HG03520 (cell line): ENCODE measurements around the gene ADPRHL1.
"Not testable (repeated sequence)": the region's sequence is repeated elsewhere in the genome, so short reads cannot be mapped to it uniquely, and the experiment has no call there.

ENCODE experiments used
- ATAC-seq: cut with Tn5 transposase; IDR thresholded peaks from one replicate; pipeline ENCODE4 v1.9.1; 2021; ENCODE audit warnings: mild to moderate bottlenecking, moderate library complexity; ENCODE audit not compliant: unreplicated experiment

The ADPRHL1 gene

GRCh38 chr13:113479179-113479578 lies 25.9 kb upstream of the ADPRHL1 start:
- ATAC-seq, result no peak

DNA sequence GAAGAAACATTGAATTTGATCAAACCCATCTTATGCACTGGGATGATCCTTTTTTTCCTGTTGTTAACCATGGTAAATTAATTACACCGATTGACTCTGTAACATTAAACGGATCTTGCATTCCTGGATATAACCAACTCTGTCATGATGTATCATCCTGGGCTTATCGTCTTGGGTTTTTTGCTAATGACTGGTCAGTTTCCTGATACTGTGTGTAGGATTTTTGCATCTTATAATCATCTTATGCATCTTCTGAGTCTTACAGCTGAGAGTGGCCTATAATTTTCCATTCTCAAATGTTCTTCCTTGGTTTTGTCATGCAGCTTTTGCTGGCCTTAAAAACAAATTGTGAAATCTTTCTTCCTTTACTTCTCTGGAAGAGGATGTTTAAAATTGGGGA lies 24.4 kb upstream of the ADPRHL1 start:
- ATAC-seq, result no peak

GRCh38 chr13:113476811-113477210 lies 23.5 kb upstream of the ADPRHL1 start:
- no peak for ATAC-seq

DNA sequence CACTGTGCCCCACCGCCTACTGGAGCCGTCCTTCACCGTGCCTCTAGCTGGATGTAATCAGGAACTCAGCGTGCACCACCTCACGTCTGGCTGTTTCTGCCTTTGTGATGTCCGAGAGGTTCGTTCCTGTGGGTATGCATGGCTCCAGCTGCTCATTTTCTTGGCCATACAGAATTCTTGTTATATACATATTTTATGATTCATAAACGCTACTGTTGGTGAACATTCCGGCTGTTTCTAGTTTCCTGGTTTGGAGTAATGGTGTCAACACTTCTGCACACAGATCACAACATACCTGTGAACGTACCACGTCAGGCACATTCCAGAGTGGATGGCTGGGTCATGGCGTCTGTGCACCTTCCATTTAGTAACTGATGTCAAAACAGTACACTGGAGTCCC lies 22.6 kb upstream of the ADPRHL1 start:
- ATAC-seq, result no peak

DNA sequence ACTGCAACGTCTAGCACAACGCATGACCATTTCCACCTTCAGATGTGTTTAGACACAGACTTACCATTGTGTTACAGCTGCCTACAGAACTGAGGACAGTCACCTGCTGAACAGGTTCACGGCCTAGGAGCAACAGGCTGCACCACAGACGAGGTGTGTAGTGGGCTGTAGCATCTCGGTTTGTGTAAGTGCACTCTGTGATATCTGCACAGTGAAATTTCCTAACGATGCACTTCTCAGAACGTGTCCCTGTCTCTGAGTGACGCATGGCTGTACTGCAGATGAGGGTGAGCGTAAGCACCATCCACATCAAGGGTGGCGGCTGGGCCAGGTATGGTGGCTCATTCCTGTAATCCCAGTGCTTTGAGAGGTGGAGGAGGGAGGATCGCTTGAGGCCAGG lies 22.0 kb upstream of the ADPRHL1 start:
- ATAC-seq, result no peak

DNA sequence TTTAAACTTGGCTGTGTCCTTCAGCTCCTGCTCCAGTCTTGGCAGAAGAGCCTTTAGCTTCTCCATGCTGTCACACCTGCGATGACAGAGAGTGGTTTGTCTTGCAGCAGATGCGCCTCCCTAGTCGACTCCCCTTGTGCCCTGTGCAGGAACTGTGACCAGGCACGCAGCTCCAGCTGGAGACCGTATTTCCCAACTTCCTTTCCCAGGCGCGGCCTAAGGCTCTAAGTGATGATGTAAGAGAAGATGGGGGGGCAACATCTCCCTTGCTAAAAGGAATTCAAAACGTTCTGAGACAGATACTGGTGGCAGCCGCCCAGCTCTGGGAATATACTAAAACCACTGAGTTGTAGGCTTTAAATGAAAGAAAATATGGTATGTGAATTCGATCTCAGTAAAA lies 20.9 kb upstream of the ADPRHL1 start:
- ATAC-seq, result no peak

- ATAC-seq, result no peak
These were observed 19.2 kb upstream of the ADPRHL1 start for GRCh38 chr13:113472355-113473025.

GRCh38 chr13:113471844-113472243 lies 18.6 kb upstream of the ADPRHL1 start:
- no peak for ATAC-seq

- ATAC-seq, result not testable (repeated sequence)
These were observed 17.4 kb upstream of the ADPRHL1 start for GRCh38 chr13:113470635-113471163.

GRCh38 chr13:113470073-113470472 lies 16.8 kb upstream of the ADPRHL1 start:
- no peak for ATAC-seq

GRCh38 chr13:113469582-113469981 lies 16.3 kb upstream of the ADPRHL1 start:
- no peak for ATAC-seq

GRCh38 chr13:113468472-113469201 lies 15.3 kb upstream of the ADPRHL1 start:
- ATAC-seq, result no peak

DNA sequence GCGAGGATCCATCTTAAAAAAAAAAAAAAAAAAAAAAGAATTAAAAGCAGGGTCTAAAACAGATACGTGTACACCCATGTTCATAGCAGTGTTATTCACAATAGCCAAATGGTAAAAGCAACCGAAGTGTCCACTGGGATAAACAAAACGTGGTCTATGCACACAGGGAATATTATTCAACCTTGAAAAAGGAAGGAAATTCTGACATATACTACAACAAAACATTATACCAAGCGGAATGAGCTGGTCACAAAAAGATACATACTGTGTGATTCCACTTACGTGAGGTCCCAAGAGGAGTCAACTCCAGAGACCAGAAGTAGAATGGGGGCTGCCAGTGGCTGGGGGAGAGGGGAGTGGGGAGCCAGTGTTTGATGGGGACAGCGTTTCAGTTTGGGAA lies 14.7 kb upstream of the ADPRHL1 start:
- no peak for ATAC-seq

GRCh38 chr13:113466383-113466782 lies 13.1 kb upstream of the ADPRHL1 start:
- ATAC-seq, result no peak

DNA sequence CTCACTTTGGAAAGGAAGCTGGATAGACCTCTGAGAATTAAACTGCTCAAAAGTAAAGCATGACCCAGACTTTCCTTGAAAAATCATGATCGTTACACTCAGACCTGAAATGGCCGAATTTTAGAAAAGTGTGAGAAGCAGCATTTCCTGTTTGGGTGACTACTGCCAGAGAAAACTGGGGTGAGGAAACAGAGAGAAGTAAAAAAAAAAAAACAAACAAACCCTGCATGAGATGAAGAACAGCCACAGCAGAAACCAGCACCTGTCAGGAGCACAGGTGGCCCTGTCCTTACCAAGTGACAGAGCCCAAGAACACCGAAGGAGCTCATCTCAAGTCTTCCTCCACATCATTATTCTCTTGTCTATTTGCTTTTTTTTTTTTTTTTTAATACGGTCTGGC lies 12.0 kb upstream of the ADPRHL1 start:
- ATAC-seq, result no peak

GRCh38 chr13:113464476-113464875 lies 11.2 kb upstream of the ADPRHL1 start:
- no peak for ATAC-seq

DNA sequence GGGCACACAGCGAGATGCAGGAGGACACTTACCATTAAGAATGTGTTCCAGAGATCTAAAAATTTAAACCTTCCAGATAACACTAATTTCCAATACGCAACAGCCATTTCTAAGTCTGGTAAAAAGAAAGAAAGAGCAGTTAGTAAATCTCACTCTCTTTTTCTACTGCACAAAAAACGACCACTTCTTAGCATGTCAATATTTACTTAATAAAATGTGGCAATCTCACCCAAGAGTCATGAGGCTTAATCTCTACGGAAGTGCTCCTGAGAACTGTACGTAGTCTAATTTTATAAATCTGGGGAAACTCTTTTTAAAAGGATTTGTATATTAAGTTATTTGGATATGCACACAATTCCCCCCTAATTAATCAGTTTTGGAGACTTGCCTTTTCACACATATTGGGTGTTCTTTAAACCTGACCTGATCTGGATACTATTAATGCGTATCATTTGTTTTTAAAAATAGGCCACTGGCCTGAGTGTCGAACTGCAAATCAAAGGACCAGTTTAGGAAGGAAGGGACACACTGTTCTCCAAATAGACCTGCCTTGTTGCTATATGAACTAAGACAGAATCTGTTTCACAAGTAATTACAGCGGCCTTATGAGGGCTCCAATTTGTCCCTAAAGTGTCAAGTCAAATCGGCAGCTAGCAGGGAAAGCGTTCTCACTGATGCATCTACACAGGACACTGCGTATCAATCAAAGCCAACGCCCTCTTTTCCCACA lies 7.9 kb upstream of the ADPRHL1 start:
- ATAC-seq, result no peak

GRCh38 chr13:113460599-113460998 lies 7.3 kb upstream of the ADPRHL1 start:
- no peak for ATAC-seq

DNA sequence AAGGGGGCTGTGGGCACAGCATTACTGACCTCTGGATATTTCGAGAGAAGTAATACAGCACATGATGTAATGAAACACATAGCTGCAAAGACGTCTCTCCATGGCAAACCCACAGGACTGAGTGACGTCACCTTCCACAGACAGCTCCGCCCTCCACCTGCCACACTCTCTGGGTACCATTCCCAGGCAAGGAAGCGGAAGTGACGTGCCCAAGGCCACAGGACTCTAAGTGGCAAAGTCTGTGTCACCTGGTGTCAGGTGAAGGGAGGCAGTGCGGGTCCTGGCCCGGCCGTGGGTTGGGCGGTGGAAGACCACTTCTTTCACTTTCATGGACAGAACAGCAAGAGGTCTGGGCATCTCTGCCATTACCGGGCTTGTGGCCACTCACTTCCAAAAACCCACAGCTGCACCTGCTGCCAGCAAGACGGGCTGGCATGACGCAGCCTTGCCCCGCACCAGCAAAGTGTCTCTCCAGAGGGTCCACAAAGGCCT lies 6.8 kb upstream of the ADPRHL1 start:
- ATAC-seq, result no peak

GRCh38 chr13:113458253-113459065 lies 5.2 kb upstream of the ADPRHL1 start:
- ATAC-seq, result no peak

DNA sequence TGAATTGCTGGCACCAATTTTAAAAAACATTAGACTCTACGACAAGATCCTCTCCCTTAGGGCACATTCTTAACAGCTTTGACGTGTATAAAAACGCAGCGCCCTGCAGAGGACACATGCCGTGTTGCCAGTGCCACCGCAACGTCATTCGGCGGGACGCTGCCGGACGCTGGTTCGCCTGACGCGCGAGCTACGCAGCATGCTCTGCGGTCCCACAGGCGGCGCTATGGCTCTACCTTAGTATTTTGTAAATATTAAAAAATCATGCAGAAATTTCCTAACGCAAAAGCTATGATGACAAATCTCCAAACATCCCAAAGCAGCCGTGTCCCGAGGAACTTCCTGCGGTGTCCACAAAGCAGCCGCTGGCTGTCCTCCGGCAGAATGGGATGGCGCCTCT lies 4.2 kb upstream of the ADPRHL1 start:
- no peak for ATAC-seq
